MM.1S (cell line): Measurements from ENCODE around the gene RIN1.

Experiments
- DNase-seq: peaks from one replicate; pipeline ENCODE4 v3.0.0-alpha.2; 2015
- H2AFZ ChIP-seq: fragments of 300-600 bp; sonication (generic); 2 replicates; pipeline ENCODE4 v1.6.0; 2016; ENCODE audit warnings: antibody characterized with exemption, low read length
- H3F3A ChIP-seq: fragments of 300-600 bp; sonication (generic); 2 replicates; pipeline ENCODE4 v1.6.1; 2016; ENCODE audit warnings: mild to moderate bottlenecking, antibody characterized with exemption, low read length, moderate library complexity, mixed read lengths; ENCODE audit not compliant: insufficient read depth
- H3K27ac ChIP-seq: fragments of 300-600 bp; sonication (generic); 2 replicates; pipeline ENCODE4 v1.5.1; 2016; ENCODE audit warnings: mild to moderate bottlenecking, low read length
- H3K27me3 ChIP-seq: fragments of 300-600 bp; sonication (generic); replicated peaks from 2 replicates; pipeline ENCODE4 v1.6.0; 2016; ENCODE audit warnings: low read length; ENCODE audit not compliant: insufficient read depth
- H3K36me3 ChIP-seq: fragments of 300-600 bp; sonication (generic); replicated peaks from 2 replicates; pipeline ENCODE4 v1.6.1; 2016; ENCODE audit warnings: mild to moderate bottlenecking, low read length, mixed read lengths; ENCODE audit not compliant: insufficient read depth
- H3K4me1 ChIP-seq: fragments of 300-600 bp; sonication (generic); 2 replicates; pipeline ENCODE4 v1.6.1; 2016; ENCODE audit warnings: low read length, mixed read lengths
- H3K4me2 ChIP-seq: fragments of 300-600 bp; sonication (generic); 2 replicates; pipeline ENCODE4 v1.6.0; 2016; ENCODE audit warnings: low read depth, low read length
- H3K4me3 ChIP-seq: fragments of 300-600 bp; sonication (generic); 2 replicates; pipeline ENCODE4 v1.5.1; 2016; ENCODE audit warnings: low read length, mixed read lengths
- H3K79me2 ChIP-seq: fragments of 300-600 bp; sonication (generic); 2 replicates; pipeline ENCODE4 v1.6.1; 2016; ENCODE audit warnings: mixed run types, low read length, mixed read lengths
- H3K9ac ChIP-seq: fragments of 300-600 bp; sonication (generic); 2 replicates; pipeline ENCODE4 v1.6.1; 2016; ENCODE audit warnings: low read length, mixed read lengths
- H3K9me2 ChIP-seq: fragments of 300-600 bp; sonication (generic); replicated peaks from 2 replicates; pipeline ENCODE4 v1.6.1; 2016; ENCODE audit warnings: mild to moderate bottlenecking, low read length, mixed read lengths; ENCODE audit not compliant: insufficient read depth
- H3K9me3 ChIP-seq: fragments of 300-600 bp; sonication (generic); replicated peaks from 2 replicates; pipeline ENCODE4 v1.6.1; 2016; ENCODE audit warnings: mild to moderate bottlenecking, low read length, mixed read lengths; ENCODE audit not compliant: insufficient read depth
- H4K20me1 ChIP-seq: fragments of 300-600 bp; sonication (generic); 2 replicates; pipeline ENCODE4 v1.6.1; 2016; ENCODE audit warnings: mild to moderate bottlenecking, low read length, moderate library complexity, mixed read lengths; ENCODE audit not compliant: insufficient read depth
- EZH2 ChIP-seq: fragments of 300-600 bp; sonication (generic); optimal IDR thresholded peaks from 2 replicates; pipeline ENCODE3; 2017; ENCODE audit warnings: low read depth, mild to moderate bottlenecking, antibody characterized with exemption, low read length, mixed read lengths
- EZH2phosphoT487 ChIP-seq: fragments of 300-600 bp; sonication (generic); IDR thresholded peaks from 2 replicates; pipeline ENCODE4 v1.6.1; 2018; ENCODE audit warnings: antibody characterized with exemption, low read length
- TF ChIP-seq, protein P1 (sequence below): fragments of 300-600 bp; sonication (generic); IDR thresholded peaks from 2 replicates; pipeline ENCODE4 v1.5.1; 2016; ENCODE audit warnings: antibody characterized with exemption, low read length, mixed read lengths

Gene RIN1

DNA sequence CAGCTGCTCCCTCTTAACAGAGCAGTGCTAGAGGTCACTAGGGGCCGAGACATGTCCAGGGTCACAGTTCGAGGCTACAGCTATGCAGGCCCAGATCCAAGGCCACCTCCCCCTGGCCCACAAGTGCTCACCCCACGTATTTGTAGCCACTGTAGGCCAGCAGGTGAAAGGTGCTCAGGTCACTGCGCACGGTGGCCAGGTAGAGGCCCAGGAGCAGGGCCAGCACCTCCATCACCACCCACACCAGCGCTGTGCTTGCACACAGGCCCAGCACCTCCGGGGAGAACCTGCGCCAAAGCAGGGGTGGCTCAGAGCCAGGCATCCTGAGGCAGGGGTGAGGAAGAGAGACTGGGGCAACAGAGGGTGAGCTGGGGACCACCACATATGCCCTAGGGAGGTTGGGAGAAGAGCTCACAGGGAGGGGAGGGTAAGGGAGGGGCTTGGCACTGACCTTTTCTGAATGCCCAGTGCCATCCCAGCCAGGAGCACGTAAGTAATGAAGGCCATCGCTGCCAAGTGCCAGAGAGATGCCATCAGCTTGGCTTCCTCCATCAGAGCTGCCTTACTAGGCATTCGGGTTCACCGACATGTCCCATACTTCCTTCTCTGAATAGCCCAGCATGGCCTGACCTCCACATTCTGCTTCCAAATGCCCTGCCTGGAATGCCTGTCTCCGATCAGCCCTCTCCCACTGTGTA, 50.8 kb downstream of the RIN1 start:
- Histone ChIP-seq H3K9ac (no peak overlapping the region), H3F3A (peaks cover 7% of the 10 kb centered on the region), H3K36me3 (no peaks in the 10 kb centered on the region), H4K20me1 (no peaks in the 10 kb centered on the region), H2AFZ (no peak overlapping the region), H3K79me2 (peaks cover 13% of the 10 kb centered on the region), H3K9me2 (no peaks in the 10 kb centered on the region), H3K4me1 (peaks cover 23% of the 10 kb centered on the region), H3K27me3 (peaks cover 3% of the 10 kb centered on the region; the same call in 1 of the 2 replicates), H3K27ac (no peak overlapping the region), H3K4me3 (no peak overlapping the region), H3K9me3 (no peaks in the 10 kb centered on the region), H3K4me2 (no peak overlapping the region)
- no peak for DNase-seq
- TF ChIP-seq, protein P1, sequence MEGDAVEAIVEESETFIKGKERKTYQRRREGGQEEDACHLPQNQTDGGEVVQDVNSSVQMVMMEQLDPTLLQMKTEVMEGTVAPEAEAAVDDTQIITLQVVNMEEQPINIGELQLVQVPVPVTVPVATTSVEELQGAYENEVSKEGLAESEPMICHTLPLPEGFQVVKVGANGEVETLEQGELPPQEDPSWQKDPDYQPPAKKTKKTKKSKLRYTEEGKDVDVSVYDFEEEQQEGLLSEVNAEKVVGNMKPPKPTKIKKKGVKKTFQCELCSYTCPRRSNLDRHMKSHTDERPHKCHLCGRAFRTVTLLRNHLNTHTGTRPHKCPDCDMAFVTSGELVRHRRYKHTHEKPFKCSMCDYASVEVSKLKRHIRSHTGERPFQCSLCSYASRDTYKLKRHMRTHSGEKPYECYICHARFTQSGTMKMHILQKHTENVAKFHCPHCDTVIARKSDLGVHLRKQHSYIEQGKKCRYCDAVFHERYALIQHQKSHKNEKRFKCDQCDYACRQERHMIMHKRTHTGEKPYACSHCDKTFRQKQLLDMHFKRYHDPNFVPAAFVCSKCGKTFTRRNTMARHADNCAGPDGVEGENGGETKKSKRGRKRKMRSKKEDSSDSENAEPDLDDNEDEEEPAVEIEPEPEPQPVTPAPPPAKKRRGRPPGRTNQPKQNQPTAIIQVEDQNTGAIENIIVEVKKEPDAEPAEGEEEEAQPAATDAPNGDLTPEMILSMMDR = no peak
- no peak for TF ChIP-seq EZH2
- no peak for TF ChIP-seq EZH2phosphoT487

DNA sequence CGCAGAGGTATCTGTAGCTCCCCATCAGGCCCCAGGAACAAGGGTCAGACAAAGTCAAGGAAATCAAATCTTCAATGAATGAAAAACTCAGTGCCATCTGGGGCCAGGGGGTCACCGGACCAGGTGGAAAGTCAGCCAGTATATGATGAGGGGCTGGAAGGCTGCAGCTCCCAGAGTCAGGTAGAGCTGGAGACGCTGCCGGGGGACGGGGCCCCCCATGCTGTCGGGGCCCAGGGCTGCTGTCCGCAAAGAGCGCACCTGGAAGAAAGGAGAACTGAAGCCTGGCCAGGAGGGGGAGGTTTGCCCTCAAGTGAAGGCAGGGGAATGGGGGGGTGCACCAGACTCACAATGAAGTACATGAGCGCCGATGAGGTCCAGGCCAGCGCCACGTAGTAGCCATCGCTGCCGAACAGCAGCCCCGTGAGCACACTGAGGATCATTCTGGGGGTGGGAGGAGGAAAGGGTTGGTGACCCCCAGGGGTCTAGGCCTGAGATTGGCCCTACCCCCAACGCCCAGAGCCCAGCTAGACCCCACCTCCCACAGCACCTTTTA, 51.6 kb downstream of the RIN1 start:
- H3K4me1 ChIP-seq = peaks cover 15% of the 10 kb centered on the region

DNA sequence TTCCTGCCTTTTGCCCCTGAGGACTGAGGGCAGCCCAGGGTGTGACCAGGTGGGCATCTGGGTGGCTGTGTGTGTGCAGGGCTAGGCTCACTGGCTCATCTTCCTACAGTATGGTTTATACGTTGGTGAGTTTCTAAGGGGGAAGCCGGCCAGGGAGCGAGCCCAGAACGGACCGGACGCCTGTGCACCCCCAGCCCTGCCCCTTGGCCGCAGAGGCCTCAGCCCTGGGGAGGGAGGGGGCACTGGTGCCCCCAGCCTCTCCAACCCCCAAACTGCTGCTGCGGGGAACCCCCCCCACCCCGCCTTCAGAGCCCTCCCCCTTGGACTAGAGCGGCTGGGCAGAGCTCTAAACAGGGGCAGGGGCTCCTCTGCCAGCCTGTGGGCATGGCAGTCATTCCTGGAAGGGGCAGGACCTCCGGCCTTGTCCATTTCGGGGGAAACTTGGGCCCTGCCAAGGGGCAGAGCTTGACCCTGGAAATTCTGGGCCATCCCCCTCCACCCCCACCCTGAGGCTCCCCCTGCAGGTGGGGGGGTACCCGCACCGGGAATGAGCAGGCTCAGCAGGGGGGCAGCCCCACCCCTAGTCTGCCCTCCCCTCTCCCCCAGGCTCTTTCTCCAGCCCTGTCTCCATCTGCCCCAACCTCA, 52.7 kb downstream of the RIN1 start:
- H3K9ac ChIP-seq = no peak overlapping the region
- H3K27ac ChIP-seq = no peak overlapping the region
- H3K9me3 ChIP-seq = no peaks in the 10 kb centered on the region
- DNase-seq = no peak
- H2AFZ ChIP-seq = no peak overlapping the region
- H3K27me3 ChIP-seq = no peaks in the 10 kb centered on the region; the same call in 1 of the 2 replicates
- H3K36me3 ChIP-seq = no peaks in the 10 kb centered on the region
- no peaks in the 10 kb centered on the region for H4K20me1 ChIP-seq
- H3K4me2 ChIP-seq = no peak overlapping the region
- no peak for TF ChIP-seq EZH2
- TF ChIP-seq, protein P1 = no peak
- TF ChIP-seq EZH2phosphoT487 = no peak
- H3K4me1 ChIP-seq = peaks cover 15% of the 10 kb centered on the region
- no peaks in the 10 kb centered on the region for H3K9me2 ChIP-seq
- H3F3A ChIP-seq = no peaks in the 10 kb centered on the region
- H3K79me2 ChIP-seq = peaks cover 11% of the 10 kb centered on the region
- H3K4me3 ChIP-seq = no peak overlapping the region

More for the DNA sequence above, 51.6 kb downstream of the RIN1 start:
- no peaks in the 10 kb centered on the region for H3K36me3 ChIP-seq
- no peak overlapping the region for H3K27ac ChIP-seq
- no peak overlapping the region for H2AFZ ChIP-seq
- no peaks in the 10 kb centered on the region for H3K9me3 ChIP-seq
- TF ChIP-seq EZH2phosphoT487 (no peak), EZH2 (no peak)
- TF ChIP-seq, protein P1 = no peak
- no peaks in the 10 kb centered on the region for H4K20me1 ChIP-seq
- H3K79me2 ChIP-seq = peaks cover 13% of the 10 kb centered on the region
- H3F3A ChIP-seq = peaks cover 4% of the 10 kb centered on the region
- DNase-seq = no peak
- H3K27me3 ChIP-seq = no peaks in the 10 kb centered on the region
- no peak overlapping the region for H3K9ac ChIP-seq
- no peaks in the 10 kb centered on the region for H3K9me2 ChIP-seq
- H3K4me2 ChIP-seq = no peak overlapping the region
- no peak overlapping the region for H3K4me3 ChIP-seq
